Liver (tissue), 9 donors: ENCODE data around the gene AGBL4. TPM values are rescaled to one million over a fixed set of nuclear protein-coding genes. Genes with fewer than 3 reads are reported as not detected.

Experiments
- DNase-seq: peaks from one replicate; pipeline ENCODE4 v3.0.0-alpha.2; 2017; ENCODE audit warnings: low spot score
- H3K27ac ChIP-seq, 2 donors: one replicate each; pipeline ENCODE4 v1.7.0; 2013; ENCODE audit warnings: inconsistent platforms in 2 of 2, low read length in 2 of 2, control low read depth in 1 of 2, low read depth in 1 of 2, mild to moderate bottlenecking in 1 of 2
- H3K27me3 ChIP-seq, 4 donors: one replicate each; pipeline versions ENCODE4 v1.6.1 to v1.7.0; 2013; ENCODE audit warnings: low read length in 3 of 4, inconsistent platforms in 1 of 4, mild to moderate bottlenecking in 1 of 4, moderate library complexity in 1 of 4; ENCODE audit not compliant: control insufficient read depth in 4 of 4, insufficient read depth in 4 of 4
- H3K36me3 ChIP-seq, 4 donors: one replicate each; pipeline versions ENCODE4 v1.6.1 to v1.7.0; 2013; ENCODE audit warnings: low read length in 3 of 4, mild to moderate bottlenecking in 3 of 4, low read depth in 1 of 4, moderate library complexity in 1 of 4; ENCODE audit not compliant: control insufficient read depth in 4 of 4, insufficient read depth in 3 of 4
- H3K4me1 ChIP-seq, 4 donors: one replicate each; pipeline versions ENCODE4 v1.6.1 to v1.7.0; 2013; ENCODE audit warnings: low read length in 3 of 4, mild to moderate bottlenecking in 3 of 4, moderate library complexity in 1 of 4; ENCODE audit not compliant: control insufficient read depth in 4 of 4, insufficient read depth in 4 of 4
- H3K4me3 ChIP-seq, 3 donors: one replicate each; pipeline versions ENCODE4 v1.6.1 to v1.7.0; 2013; ENCODE audit warnings: low read length in 3 of 3, control low read depth in 1 of 3, low read depth in 1 of 3, mild to moderate bottlenecking in 1 of 3
- H3K9ac ChIP-seq, 2 donors: one replicate each; pipeline ENCODE4 v1.7.0; 2013; ENCODE audit warnings: low read length in 2 of 2, mild to moderate bottlenecking in 2 of 2, moderate library complexity in 2 of 2, control low read depth in 1 of 2, low read depth in 1 of 2
- H3K9me3 ChIP-seq, 4 donors: one replicate each; pipeline versions ENCODE4 v1.6.1 to v1.7.0; 2013; ENCODE audit warnings: low read length in 3 of 4; ENCODE audit not compliant: control insufficient read depth in 4 of 4
- ATF3 ChIP-seq: IDR thresholded peaks from 2 replicates; pipeline ENCODE4 v1.6.1; 2016; ENCODE audit warnings: antibody characterized with exemption
- EGR1 ChIP-seq, 2 donors: IDR thresholded peaks; 2 replicates each; pipeline ENCODE4 v1.6.1; 2016 to 2018; ENCODE audit warnings: antibody characterized with exemption in 2 of 2, low read depth in 2 of 2
- FOXA2 ChIP-seq: IDR thresholded peaks from 2 replicates; pipeline ENCODE4 v1.6.1; 2016; ENCODE audit warnings: antibody characterized with exemption
- HNF4A ChIP-seq, 2 donors: conservative IDR thresholded peaks; 2 replicates each; pipeline ENCODE4 v1.6.1; 2016; ENCODE audit warnings: antibody characterized with exemption in 2 of 2, mild to moderate bottlenecking in 2 of 2
- HNF4G ChIP-seq: IDR thresholded peaks from 2 replicates; pipeline ENCODE4 v1.6.1; 2016; ENCODE audit warnings: antibody characterized with exemption
- JUND ChIP-seq, 2 donors: IDR thresholded peaks; 2 replicates each; pipeline ENCODE4 v1.6.1; 2016; ENCODE audit warnings: antibody characterized with exemption in 2 of 2
- RAD21 ChIP-seq, 2 donors: IDR thresholded peaks; 2 replicates each; pipeline ENCODE4 v1.6.1; 2016; ENCODE audit warnings: antibody characterized with exemption in 2 of 2, mild to moderate bottlenecking in 2 of 2
- REST ChIP-seq: IDR thresholded peaks from 2 replicates; pipeline ENCODE4 v1.6.1; 2016; ENCODE audit warnings: antibody characterized with exemption, mild to moderate bottlenecking
- SP1 ChIP-seq: IDR thresholded peaks from 2 replicates; pipeline ENCODE4 v1.6.1; 2018; ENCODE audit warnings: antibody characterized with exemption, mild to moderate bottlenecking
- YY1 ChIP-seq: IDR thresholded peaks from 2 replicates; pipeline ENCODE4 v1.6.1; 2016; ENCODE audit warnings: antibody characterized with exemption, mild to moderate bottlenecking
- WGBS: extraction: QIAGEN DNeasy Blood & Tissue Kit; methylation state at CpG from one replicate; pipeline ENCODE4 v1.1.7; 2013; 5-methylcytosine and 5-hydroxymethylcytosine counted together
- polyA plus RNA-seq, 2 donors: library from polyadenylated mRNA; stranded (reverse) in 1 of 2; unstranded in 1 of 2; fragments of 200-250 nt in 1 of 2; fragments of >200 nt in 1 of 2; fragmentation: Nextera tagmentation in 1 of 2; extraction: Ambion mirVana in 1 of 2; gene quantifications; one replicate each; pipeline versions ENCODE4 v1.2.1 to v1.2.3, GENCODE V29; 2013 to 2015
- total RNA-seq, 2 donors: library from RNA; depleted of rRNA; stranded (reverse); fragments of >200 nt; gene quantifications; one replicate each; pipeline ENCODE4 v1.2.3, GENCODE V29; 2014
- TF ChIP-seq, protein P1 (sequence below): fragments of 150-350 bp; IDR thresholded peaks from 2 replicates; pipeline ENCODE4 v1.5.1; 2017; ENCODE audit warnings: improper control_type of control experiment, low read depth, low read length; ENCODE audit not compliant: missing input control
- TF ChIP-seq, protein P2 (sequence below): IDR thresholded peaks from 2 replicates; pipeline ENCODE4 v1.6.1; 2016; ENCODE audit warnings: antibody characterized with exemption
- TF ChIP-seq, protein P3 (sequence below): IDR thresholded peaks from 2 replicates; pipeline ENCODE4 v1.6.1; 2016; ENCODE audit warnings: antibody characterized with exemption
- donor health status: healthy.
- donor health status: healthy.
- donor health status: healthy.
- donor health status: healthy.
- donor health status: healthy.

AGBL4 gene
- total and polyA plus RNA-seq, 4 donors: 0.75 to 0.76 TPM; not detected in 2

- Histone ChIP-seq H3K27ac (no peak overlapping the region), H3K36me3 (no peaks in the 10 kb centered on the region), H3K4me3 (no peak overlapping the region), H3K4me1 (no peaks in the 10 kb centered on the region), H3K9ac (no peak overlapping the region), H3K9me3 (no peaks in the 10 kb centered on the region), H3K27me3 (no peaks in the 10 kb centered on the region)
- DNase-seq: no peak
- no peak for TF ChIP-seq RAD21 (IDR thresholded peaks at IDR 0.05)
- no peak for TF ChIP-seq ATF3
- WGBS: 42% methylated on average over 2 of the region's 2 CpGs
These were observed 1181.8 kb downstream of the AGBL4 start for GRCh38 chr1:48841966-48842365.

DNA sequence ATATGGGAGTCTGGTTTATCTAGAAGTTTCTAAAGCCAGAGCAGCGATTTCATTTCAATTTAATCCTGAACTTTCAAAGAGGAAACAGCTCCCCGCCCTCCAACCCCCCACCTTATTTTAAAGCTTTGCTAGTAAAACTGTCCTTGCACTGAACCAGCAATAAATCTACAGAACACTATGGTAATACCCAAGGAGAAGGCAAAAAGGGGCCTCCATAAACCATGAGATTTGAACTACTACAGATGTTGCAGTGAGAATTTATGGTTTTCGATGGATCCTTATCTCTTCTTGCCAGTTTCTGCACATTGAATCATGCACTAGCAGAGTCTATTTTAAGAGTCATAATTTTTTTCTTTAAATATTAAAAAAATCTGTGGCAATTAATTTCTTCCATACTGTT, 1182.3 kb downstream of the AGBL4 start:
- Histone ChIP-seq H3K4me1 (no peaks in the 10 kb centered on the region), H3K27ac (no peak overlapping the region), H3K27me3 (no peaks in the 10 kb centered on the region), H3K4me3 (no peak overlapping the region), H3K9me3 (no peaks in the 10 kb centered on the region), H3K36me3 (no peaks in the 10 kb centered on the region), H3K9ac (no peak overlapping the region)
- 78% methylated on average over 3 of the region's 3 CpGs for WGBS
- no peak for DNase-seq
- no peak for TF ChIP-seq JUND (IDR thresholded peaks at IDR 0.05)

- H3K4me3 ChIP-seq: no peak overlapping the region
- 92% methylated on average over 4 of the region's 4 CpGs for WGBS
- no peaks in the 10 kb centered on the region for H3K9me3 ChIP-seq
- no peaks in the 10 kb centered on the region for H3K36me3 ChIP-seq
- no peak overlapping the region for H3K9ac ChIP-seq
- TF ChIP-seq RAD21 (IDR thresholded peaks at IDR 0.05) (no peak), JUND (IDR thresholded peaks at IDR 0.05) (no peak), ATF3 (no peak), EGR1 (IDR thresholded peaks at IDR 0.05; ENCODE audit: low read depth in 2 of 2) (no peak), HNF4A (conservative IDR thresholded peaks at IDR 0.05) (no peak), FOXA2 (no peak), SP1 (no peak)
- TF ChIP-seq, protein P1, sequence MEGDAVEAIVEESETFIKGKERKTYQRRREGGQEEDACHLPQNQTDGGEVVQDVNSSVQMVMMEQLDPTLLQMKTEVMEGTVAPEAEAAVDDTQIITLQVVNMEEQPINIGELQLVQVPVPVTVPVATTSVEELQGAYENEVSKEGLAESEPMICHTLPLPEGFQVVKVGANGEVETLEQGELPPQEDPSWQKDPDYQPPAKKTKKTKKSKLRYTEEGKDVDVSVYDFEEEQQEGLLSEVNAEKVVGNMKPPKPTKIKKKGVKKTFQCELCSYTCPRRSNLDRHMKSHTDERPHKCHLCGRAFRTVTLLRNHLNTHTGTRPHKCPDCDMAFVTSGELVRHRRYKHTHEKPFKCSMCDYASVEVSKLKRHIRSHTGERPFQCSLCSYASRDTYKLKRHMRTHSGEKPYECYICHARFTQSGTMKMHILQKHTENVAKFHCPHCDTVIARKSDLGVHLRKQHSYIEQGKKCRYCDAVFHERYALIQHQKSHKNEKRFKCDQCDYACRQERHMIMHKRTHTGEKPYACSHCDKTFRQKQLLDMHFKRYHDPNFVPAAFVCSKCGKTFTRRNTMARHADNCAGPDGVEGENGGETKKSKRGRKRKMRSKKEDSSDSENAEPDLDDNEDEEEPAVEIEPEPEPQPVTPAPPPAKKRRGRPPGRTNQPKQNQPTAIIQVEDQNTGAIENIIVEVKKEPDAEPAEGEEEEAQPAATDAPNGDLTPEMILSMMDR: no peak
- H3K27ac ChIP-seq: no peak overlapping the region
- no peaks in the 10 kb centered on the region for H3K4me1 ChIP-seq
- H3K27me3 ChIP-seq: peaks cover 0 to 4% (median 0%) of the 10 kb centered on the region in 4 donors
- no peak for DNase-seq
These were observed 1192.4 kb downstream of the AGBL4 start for GRCh38 chr1:48831120-48831978.

DNA sequence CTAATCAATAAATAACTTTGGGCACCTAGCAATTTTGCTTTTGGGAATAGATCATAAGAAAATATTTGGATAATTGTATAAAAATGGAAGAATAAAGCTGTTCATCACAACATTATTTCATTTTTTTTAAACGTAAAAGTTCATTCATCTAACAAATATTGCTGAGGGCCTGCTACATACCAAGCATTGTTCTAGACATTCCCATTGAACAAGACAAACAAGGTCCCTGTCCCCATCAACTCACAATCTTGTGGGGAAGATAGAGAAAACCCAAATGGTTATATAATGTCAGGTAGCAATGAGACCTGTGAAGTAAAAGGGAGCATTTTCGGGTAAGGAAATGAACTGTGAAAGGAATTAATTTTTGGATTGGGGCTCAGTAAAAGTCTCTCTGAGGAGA, 1193.0 kb downstream of the AGBL4 start:
- no peak overlapping the region for H3K9ac ChIP-seq
- 83% methylated on average over 2 of the region's 2 CpGs for WGBS
- H3K27me3 ChIP-seq: no peaks in the 10 kb centered on the region
- H3K27ac ChIP-seq: no peak overlapping the region
- H3K36me3 ChIP-seq: no peaks in the 10 kb centered on the region
- H3K4me1 ChIP-seq: no peaks in the 10 kb centered on the region
- no peaks in the 10 kb centered on the region for H3K9me3 ChIP-seq
- H3K4me3 ChIP-seq: no peak overlapping the region
- no peak for DNase-seq
- TF ChIP-seq RAD21 (IDR thresholded peaks at IDR 0.05): no peak
- TF ChIP-seq REST: no peak
- no peak for TF ChIP-seq YY1
- TF ChIP-seq EGR1 (IDR thresholded peaks at IDR 0.05; ENCODE audit: low read depth in 2 of 2): no peak
- no peak for TF ChIP-seq JUND (IDR thresholded peaks at IDR 0.05)
- TF ChIP-seq, protein P2, sequence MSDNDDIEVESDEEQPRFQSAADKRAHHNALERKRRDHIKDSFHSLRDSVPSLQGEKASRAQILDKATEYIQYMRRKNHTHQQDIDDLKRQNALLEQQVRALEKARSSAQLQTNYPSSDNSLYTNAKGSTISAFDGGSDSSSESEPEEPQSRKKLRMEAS: no peak
- TF ChIP-seq HNF4G: no peak
- TF ChIP-seq, protein P3, sequence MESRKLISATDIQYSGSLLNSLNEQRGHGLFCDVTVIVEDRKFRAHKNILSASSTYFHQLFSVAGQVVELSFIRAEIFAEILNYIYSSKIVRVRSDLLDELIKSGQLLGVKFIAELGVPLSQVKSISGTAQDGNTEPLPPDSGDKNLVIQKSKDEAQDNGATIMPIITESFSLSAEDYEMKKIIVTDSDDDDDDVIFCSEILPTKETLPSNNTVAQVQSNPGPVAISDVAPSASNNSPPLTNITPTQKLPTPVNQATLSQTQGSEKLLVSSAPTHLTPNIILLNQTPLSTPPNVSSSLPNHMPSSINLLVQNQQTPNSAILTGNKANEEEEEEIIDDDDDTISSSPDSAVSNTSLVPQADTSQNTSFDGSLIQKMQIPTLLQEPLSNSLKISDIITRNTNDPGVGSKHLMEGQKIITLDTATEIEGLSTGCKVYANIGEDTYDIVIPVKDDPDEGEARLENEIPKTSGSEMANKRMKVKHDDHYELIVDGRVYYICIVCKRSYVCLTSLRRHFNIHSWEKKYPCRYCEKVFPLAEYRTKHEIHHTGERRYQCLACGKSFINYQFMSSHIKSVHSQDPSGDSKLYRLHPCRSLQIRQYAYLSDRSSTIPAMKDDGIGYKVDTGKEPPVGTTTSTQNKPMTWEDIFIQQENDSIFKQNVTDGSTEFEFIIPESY: no peak
- TF ChIP-seq SP1: no peak
- no peak for TF ChIP-seq HNF4A (conservative IDR thresholded peaks at IDR 0.05)
